Panc1 (cell line): ENCODE data around the gene FAHD2A.

ENCODE experiments used
- CTCF ChIP-seq: fragments of 450-650 bp; IDR thresholded peaks from 2 replicates; pipeline ENCODE4 v1.5.1; 2017; ENCODE audit warnings: mild to moderate bottlenecking
- REST ChIP-seq, 2 experiments: IDR thresholded peaks; 2 replicates each; pipeline ENCODE4 v1.6.1; 2011 to 2012; ENCODE audit warnings: low read depth in 2 of 2, control low read depth in 1 of 2, low read length in 1 of 2, mild to moderate bottlenecking in 1 of 2, moderate library complexity in 1 of 2; ENCODE audit not compliant: insufficient read depth in 1 of 2
- SIN3A ChIP-seq: IDR thresholded peaks from 2 replicates; pipeline ENCODE4 v1.6.1; 2012; ENCODE audit warnings: low read depth, mild to moderate bottlenecking, low read length, moderate library complexity, borderline replicate concordance; ENCODE audit not compliant: insufficient read depth
- TCF7L2 ChIP-seq: IDR thresholded peaks from 2 replicates; pipeline ENCODE4 v1.6.1; 2011; ENCODE audit warnings: mild to moderate bottlenecking, low read depth, low read length, inconsistent platforms

- TF ChIP-seq CTCF (no peak), REST (IDR thresholded peaks at IDR 0.05; ENCODE audit: insufficient read depth in 1 of 2, low read depth in 2 of 2, low read length in 1 of 2) (no peak), TCF7L2 (no peak), SIN3A (no peak)
These were observed 23.1 kb upstream of the FAHD2A start for GRCh38 chr2:95379371-95379831.
